H1 (cell line): ENCODE data around the gene C17orf50. TPM values are rescaled to one million over a fixed set of nuclear protein-coding genes. Genes with fewer than 3 reads are reported as not detected.

Source experiments
- ASH2L ChIP-seq: fragments of 200-600, 300-600 bp; sonication (generic); IDR thresholded peaks from one replicate; pipeline ENCODE4 v1.7.1; 2017; ENCODE audit warnings: low read length
- EGR1 ChIP-seq: IDR thresholded peaks from 2 replicates; pipeline ENCODE4 v1.6.1; 2011; ENCODE audit warnings: low read depth, low read length, borderline replicate concordance
- SAP30 ChIP-seq: fragments of 300-600 bp; sonication (generic); IDR thresholded peaks from 2 replicates; pipeline ENCODE4 v1.7.1; 2012; ENCODE audit warnings: low read length, moderate library complexity, mild to moderate bottlenecking, inconsistent platforms; ENCODE audit not compliant: insufficient read depth, insufficient replicate concordance
- SUZ12 ChIP-seq: fragments of 200-600 bp; sonication (generic); IDR thresholded peaks from 2 replicates; pipeline ENCODE4 v1.6.1; 2012; ENCODE audit warnings: mild to moderate bottlenecking, inconsistent platforms, low read length, moderate library complexity, mixed read lengths
- polyA plus RNA-seq, 7 experiments: library from polyadenylated mRNA; depleted of rRNA in 3 of 7; stranded (reverse) in 5 of 7; unstranded in 2 of 7; fragments of >200 nt in 5 of 7; fragments of 200-250 nt in 2 of 7; gene quantifications; 1 replicate in 5 of 7; 2 replicates in 1 of 7; 4 replicates in 1 of 7; pipeline versions ENCODE4 v1.2.1 to v1.2.3, GENCODE V29; 2011 to 2013; ENCODE audit warnings: missing spikeins in 2 of 7, mixed read lengths in 2 of 7
- total RNA-seq: library from RNA; stranded (reverse); fragmentation: NEBNext Ultra II Directional; extraction: Animal tissue kit (Norgen Biotek cat#: 25700); gene quantifications from 2 replicates; pipeline ENCODE4 v1.2.1, GENCODE V29; 2021

C17orf50 gene
- total and polyA plus RNA-seq, 2 of the 8 experiments (the other 6 are each of a cell fraction or from before 2014, with no cell fraction given), result 0.12 TPM; not detected in 1

DNA sequence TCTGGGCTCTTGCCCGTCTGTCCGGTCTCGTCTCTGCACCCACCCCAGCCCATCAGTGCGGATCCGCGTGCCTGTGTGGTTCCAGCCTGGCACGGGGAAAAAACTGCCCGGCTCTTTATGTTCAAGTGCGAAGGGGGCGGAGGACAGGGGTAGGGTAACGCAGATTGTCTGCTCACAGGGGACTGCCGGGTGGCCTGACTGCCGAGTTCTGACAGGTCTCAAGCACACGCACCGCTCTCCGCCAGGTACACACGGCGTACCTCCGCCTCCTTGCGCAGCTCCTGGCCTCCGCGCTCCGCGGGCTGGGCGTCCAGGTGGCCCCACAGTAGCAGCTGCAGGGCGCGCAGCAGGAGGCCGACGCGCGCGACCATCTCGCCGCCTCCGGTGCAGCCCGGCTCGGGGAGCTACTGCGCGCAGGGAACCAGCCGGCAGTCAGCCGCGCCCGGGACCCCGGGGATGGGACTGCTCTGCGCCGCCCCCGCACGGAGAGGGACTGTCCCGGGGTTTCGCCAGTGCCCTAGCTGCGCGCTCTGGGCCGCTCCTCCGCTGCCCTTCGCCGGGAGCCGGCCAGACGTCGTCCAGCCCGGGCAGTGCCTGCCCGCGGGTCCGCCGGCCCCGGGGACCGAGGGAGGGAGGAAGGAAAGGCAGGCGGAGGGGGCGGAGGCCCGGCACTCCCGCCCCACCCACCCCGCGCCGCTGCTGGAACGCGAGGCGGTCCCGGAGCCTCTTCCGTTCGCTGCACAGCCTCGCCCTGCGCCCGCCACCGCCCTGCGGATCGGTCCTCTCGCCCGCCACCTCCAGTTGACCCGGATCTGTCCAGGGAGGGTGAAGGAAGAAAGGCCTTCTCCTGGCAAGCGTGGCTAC, 34.6 kb downstream of the C17orf50 start, which contains the start of gene MMP28 (continued):
- TF ChIP-seq SAP30 (no peak), EGR1 (peak; percentile 66; the same call in 1 of the 2 replicates), ASH2L (peak; percentile 63), SUZ12 (peak; percentile 91)
- TF ChIP-seq, all 59 proteins: peak for 9
